ENCODE results near the gene COA6.
"Not testable (repeated sequence)": the region's sequence is repeated elsewhere in the genome, so short reads cannot be mapped to it uniquely, and the experiment has no call there.

The COA6 gene

GRCh38 chr1:234355782-234356510, 17.3 kb upstream of the COA6 start:
- no peak for DNase-seq
- Mint-ChIP-seq H3K9me3 (no peaks in the 10 kb centered on the region), H3K4me3 (peak overlapping the region; percentile 82), H3K4me1 (ENCODE audit: low read depth) (peaks cover 14% of the 10 kb centered on the region), H3K27ac (peak overlapping the region; percentile 13), H3K27me3 (peaks cover 5% of the 10 kb centered on the region), H3K36me3 (ENCODE audit: low read depth) (no peaks in the 10 kb centered on the region)

DNA sequence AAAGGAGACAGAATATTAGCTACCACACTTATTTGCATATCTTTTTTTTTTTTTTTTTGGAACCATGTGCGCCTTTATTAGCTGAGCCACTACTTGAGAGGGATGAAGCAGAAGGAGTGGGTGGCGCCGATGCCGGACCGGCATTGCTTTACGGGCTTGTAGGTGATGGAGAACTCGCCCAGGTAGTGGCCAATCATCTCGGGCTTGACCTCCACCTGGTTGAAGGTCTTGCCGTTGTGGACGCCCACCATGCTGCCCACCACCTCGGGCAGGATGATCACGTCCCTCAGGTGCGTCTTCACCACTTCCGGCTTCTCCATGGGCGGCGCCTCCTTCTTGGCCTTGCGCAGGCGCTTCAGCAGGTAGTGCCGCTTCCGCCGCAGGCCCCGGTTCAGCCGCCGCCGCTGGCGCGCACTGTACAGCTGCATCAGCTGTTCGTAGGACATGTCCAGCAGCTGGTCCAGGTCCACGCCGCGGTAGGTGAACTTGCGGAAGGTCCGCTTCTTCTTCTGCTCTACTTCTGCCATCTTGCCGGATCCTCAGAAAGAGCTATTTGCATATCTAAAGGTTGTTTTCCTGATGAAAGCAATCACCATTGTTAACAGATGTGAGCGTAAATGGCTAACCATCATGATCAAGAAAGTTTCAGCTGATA, 16.5 kb upstream of the COA6 start:
- peak overlapping the region; percentile 82 for H3K4me3 Mint-ChIP-seq
- H3K4me1 Mint-ChIP-seq (ENCODE audit: low read depth): peaks cover 14% of the 10 kb centered on the region
- peak; percentile 67 for DNase-seq
- not testable (repeated sequence) for H3K27me3 Mint-ChIP-seq; H3K36me3 Mint-ChIP-seq (ENCODE audit: low read depth); H3K9me3 Mint-ChIP-seq
- peak overlapping the region; percentile 86 for H3K27ac Mint-ChIP-seq

DNA sequence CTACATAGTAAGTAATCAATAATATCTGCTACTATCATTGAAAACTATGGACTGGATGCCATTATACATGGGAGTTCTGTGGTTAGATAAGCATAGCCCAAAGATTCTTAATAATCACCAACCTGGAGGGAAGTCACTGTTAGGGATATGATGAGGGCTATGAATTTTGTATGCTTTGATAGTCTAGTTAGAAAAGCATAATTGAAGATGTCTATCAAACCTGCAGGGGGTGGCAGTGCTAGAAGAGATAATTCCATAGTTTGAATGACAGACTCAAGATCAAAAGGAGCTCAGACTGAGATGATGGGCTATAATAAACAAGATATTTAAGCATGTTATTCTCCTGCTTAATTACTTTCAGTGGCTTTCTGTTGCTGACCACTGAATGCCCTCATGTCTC, 15.4 kb upstream of the COA6 start:
- no peak for DNase-seq
- H3K4me1 Mint-ChIP-seq (ENCODE audit: low read depth): peaks cover 14% of the 10 kb centered on the region
- peak overlapping the region; percentile 82 for H3K4me3 Mint-ChIP-seq
- H3K9me3 Mint-ChIP-seq: no peaks in the 10 kb centered on the region
- H3K36me3 Mint-ChIP-seq (ENCODE audit: low read depth): no peaks in the 10 kb centered on the region
- no peak overlapping the region for H3K27ac Mint-ChIP-seq
- H3K27me3 Mint-ChIP-seq: peaks cover 5% of the 10 kb centered on the region

DNA sequence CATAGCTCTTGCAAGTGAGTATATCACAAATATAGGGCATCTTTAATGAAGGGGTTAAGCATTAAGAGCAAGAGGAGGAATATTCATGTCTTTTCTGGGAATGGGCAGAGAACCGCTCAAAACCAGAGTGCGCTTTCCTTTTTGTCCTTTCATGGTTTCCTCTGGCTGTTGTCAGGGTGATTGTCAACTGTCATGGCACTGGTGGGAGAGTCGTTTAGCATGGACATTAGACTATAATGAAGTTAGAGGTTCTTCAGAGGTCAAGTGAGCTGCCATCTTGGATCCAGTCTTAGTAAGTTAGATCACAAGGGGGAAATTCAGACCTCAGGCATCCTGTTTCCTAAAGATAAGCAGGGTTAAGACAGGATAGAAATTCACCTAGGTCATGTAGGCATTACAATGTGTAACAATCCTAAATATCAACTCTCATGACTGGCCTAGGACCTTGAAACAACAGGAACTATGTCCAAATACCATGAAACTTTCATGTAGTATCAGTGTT, 12.1 kb upstream of the COA6 start:
- no peak overlapping the region for H3K27ac Mint-ChIP-seq
- DNase-seq: no peak
- H3K27me3 Mint-ChIP-seq: peaks cover 5% of the 10 kb centered on the region
- H3K4me3 Mint-ChIP-seq: no peak overlapping the region
- no peaks in the 10 kb centered on the region for H3K9me3 Mint-ChIP-seq
- no peaks in the 10 kb centered on the region for H3K36me3 Mint-ChIP-seq (ENCODE audit: low read depth)
- H3K4me1 Mint-ChIP-seq (ENCODE audit: low read depth): peaks cover 12% of the 10 kb centered on the region

DNA sequence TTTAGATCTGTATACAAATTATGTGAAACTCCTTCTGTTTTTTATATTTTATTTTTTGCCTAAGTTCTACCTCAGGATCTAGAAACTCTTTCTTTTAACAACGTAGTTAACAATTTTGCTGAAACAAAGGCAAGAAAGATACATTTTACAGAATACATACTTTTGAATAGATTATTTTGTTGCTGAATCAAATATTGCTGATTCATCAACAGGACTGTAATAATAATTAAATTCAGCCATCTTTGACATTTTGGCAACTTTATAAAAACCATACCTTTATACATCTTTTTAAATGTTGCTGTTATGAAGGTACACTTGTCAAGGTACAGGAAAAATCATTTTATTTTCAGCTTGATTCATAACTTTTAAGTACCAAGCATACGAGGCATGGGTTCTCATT, 10.7 kb upstream of the COA6 start:
- H3K9me3 Mint-ChIP-seq: no peaks in the 10 kb centered on the region
- no peak overlapping the region for H3K4me3 Mint-ChIP-seq

GRCh38 chr1:234368320-234369032, 4.8 kb upstream of the COA6 start:
- Mint-ChIP-seq H3K4me3 (peak overlapping the region; percentile 0), H3K9me3 (no peaks in the 10 kb centered on the region)

More for the DNA sequence above, 10.7 kb upstream of the COA6 start:
- Mint-ChIP-seq H3K4me1 (ENCODE audit: low read depth) (peaks cover 9% of the 10 kb centered on the region), H3K27ac (no peak overlapping the region), H3K27me3 (peaks cover 5% of the 10 kb centered on the region), H3K36me3 (ENCODE audit: low read depth) (no peaks in the 10 kb centered on the region)
- DNase-seq: no peak

DNA sequence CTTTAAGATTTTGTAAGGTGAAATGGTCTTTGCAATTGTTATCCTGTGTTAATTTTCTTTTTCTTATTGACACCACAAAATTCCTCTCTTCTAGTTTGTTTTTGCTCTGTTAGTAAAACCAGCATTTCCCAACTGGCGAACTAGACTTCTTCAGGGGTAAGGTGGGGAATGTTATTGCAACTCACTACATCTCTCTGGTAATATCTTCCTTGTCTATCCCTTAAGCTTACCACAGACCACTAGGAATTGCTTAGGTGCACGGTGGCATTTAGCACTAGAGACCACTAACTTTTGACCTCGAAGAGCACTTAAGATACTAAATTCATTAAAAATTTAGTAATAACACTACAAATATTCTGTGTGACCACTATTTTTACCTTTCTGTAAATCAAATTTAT, 4.2 kb upstream of the COA6 start:
- Mint-ChIP-seq H3K27ac (no peak overlapping the region), H3K27me3 (no peaks in the 10 kb centered on the region), H3K4me3 (no peak overlapping the region), H3K4me1 (ENCODE audit: low read depth) (peaks cover 34% of the 10 kb centered on the region), H3K9me3 (no peaks in the 10 kb centered on the region), H3K36me3 (ENCODE audit: low read depth) (peaks cover 15% of the 10 kb centered on the region)
- no peak for DNase-seq

More at GRCh38 chr1:234368320-234369032, 4.8 kb upstream of the COA6 start:
- Mint-ChIP-seq H3K36me3 (ENCODE audit: low read depth) (peaks cover 9% of the 10 kb centered on the region), H3K27ac (peak overlapping the region; percentile 33), H3K27me3 (no peaks in the 10 kb centered on the region), H3K4me1 (ENCODE audit: low read depth) (peaks cover 33% of the 10 kb centered on the region)
- peak; percentile 36 for DNase-seq

GRCh38 chr1:234369784-234370183, 3.5 kb upstream of the COA6 start:
- Mint-ChIP-seq H3K36me3 (ENCODE audit: low read depth) (peaks cover 22% of the 10 kb centered on the region), H3K4me3 (no peak overlapping the region), H3K9me3 (no peaks in the 10 kb centered on the region), H3K27ac (no peak overlapping the region), H3K4me1 (ENCODE audit: low read depth) (peaks cover 41% of the 10 kb centered on the region), H3K27me3 (no peaks in the 10 kb centered on the region)
- DNase-seq: no peak

DNA sequence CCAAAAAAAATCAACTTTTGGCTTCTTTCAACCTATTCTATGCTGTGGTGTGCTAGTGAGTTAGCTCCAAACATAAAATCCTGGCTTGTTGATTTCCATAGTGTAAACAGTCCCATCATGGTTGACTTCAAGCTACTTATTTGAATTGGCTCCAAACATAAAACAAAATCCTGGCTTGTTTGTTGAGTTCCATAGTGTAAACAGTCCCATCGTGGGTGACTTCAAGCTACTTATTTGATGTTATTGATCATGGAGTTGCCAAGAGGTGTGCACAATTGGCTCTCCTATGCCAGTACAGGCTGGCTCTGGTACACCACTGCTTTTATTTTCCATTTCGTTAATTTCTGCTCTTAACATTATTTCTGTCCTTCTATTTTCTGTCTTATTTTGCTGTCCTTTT, 1.8 kb upstream of the COA6 start:
- H3K36me3 Mint-ChIP-seq (ENCODE audit: low read depth): peaks cover 37% of the 10 kb centered on the region
- peak overlapping the region; percentile 98 for H3K4me3 Mint-ChIP-seq
- no peaks in the 10 kb centered on the region for H3K27me3 Mint-ChIP-seq
- H3K4me1 Mint-ChIP-seq (ENCODE audit: low read depth): peaks cover 56% of the 10 kb centered on the region
- H3K27ac Mint-ChIP-seq: no peak overlapping the region
- H3K9me3 Mint-ChIP-seq: no peaks in the 10 kb centered on the region
- DNase-seq: no peak

DNA sequence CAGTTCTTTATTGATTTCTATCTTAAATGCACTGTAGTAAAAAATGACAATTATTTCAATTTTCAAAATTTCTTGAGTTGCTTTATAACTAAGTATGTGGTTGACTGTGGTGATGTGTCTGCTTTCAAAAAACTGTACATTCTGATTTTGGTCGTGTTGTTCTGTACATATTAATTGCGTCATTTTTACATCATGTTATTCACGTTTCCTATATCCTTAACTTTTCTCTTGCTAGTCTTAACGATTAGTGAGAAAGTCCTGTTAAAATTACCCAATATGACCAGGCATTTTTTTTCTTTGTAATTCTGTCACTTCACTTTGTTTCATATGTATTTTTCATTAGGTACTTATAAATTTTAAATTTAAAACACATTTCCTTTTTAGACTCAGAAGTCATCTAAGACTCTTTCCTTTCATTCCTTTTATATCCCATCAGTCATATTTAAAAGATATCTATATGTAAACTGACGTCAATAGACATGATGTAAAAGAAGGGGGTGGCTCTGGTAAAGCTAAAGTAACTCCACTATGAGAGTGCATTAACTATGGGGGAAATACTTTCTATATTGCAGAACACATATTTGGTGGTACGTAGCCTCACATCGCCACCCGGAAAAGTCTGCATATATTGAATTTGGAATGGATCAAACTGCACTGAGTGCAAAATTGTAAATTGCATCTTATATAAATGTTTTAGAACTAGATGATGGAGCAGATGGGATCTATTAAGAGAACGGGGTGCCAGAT, 1.1 kb upstream of the COA6 start:
- Mint-ChIP-seq H3K4me1 (ENCODE audit: low read depth) (peaks cover 60% of the 10 kb centered on the region), H3K4me3 (peak overlapping the region; percentile 98), H3K9me3 (no peaks in the 10 kb centered on the region), H3K27ac (peak overlapping the region; percentile 100), H3K27me3 (no peaks in the 10 kb centered on the region), H3K36me3 (ENCODE audit: low read depth) (peaks cover 45% of the 10 kb centered on the region)
- no peak for DNase-seq

- peaks cover 62% of the 10 kb centered on the region for H3K36me3 Mint-ChIP-seq (ENCODE audit: low read depth)
- peaks cover 61% of the 10 kb centered on the region for H3K4me1 Mint-ChIP-seq (ENCODE audit: low read depth)
- no peaks in the 10 kb centered on the region for H3K27me3 Mint-ChIP-seq
- no peak for DNase-seq
- peak overlapping the region; percentile 100 for H3K27ac Mint-ChIP-seq
- no peaks in the 10 kb centered on the region for H3K9me3 Mint-ChIP-seq
- peak overlapping the region; percentile 98 for H3K4me3 Mint-ChIP-seq
Observed at GRCh38 chr1:234373959-234374254, 651 bp downstream of the COA6 start.

GRCh38 chr1:234375672-234376071, 2.4 kb downstream of the COA6 start:
- Mint-ChIP-seq H3K36me3 (ENCODE audit: low read depth) (peaks cover 80% of the 10 kb centered on the region), H3K9me3 (no peaks in the 10 kb centered on the region)

GRCh38 chr1:234379591-234380109, 6.4 kb downstream of the COA6 start:
- not testable (repeated sequence) for H3K4me3 Mint-ChIP-seq, H3K9me3 Mint-ChIP-seq, DNase-seq, H3K27me3 Mint-ChIP-seq
- H3K27ac Mint-ChIP-seq: peak overlapping the region; percentile 34
- H3K36me3 Mint-ChIP-seq (ENCODE audit: low read depth): peaks cover 94% of the 10 kb centered on the region
- H3K4me1 Mint-ChIP-seq (ENCODE audit: low read depth): peaks cover 48% of the 10 kb centered on the region

More at GRCh38 chr1:234375672-234376071, 2.4 kb downstream of the COA6 start:
- Mint-ChIP-seq H3K4me3 (peak overlapping the region; percentile 98), H3K27ac (peak overlapping the region; percentile 40), H3K4me1 (ENCODE audit: low read depth) (peaks cover 59% of the 10 kb centered on the region), H3K27me3 (no peaks in the 10 kb centered on the region)
- no peak for DNase-seq

All from activated T-cell treated with anti-CD3 and anti-CD28 coated beads, Interleukin-2, amount 50 U/mL, for 24 hours (primary cell).